Parathyroid adenoma (tissue), 2 donors: ENCODE data around the gene NHERF1.

Experiments
- H2AFZ ChIP-seq: fragments of 300-600 bp; sonication (generic); one replicate; pipeline ENCODE4 v1.7.0; 2017; ENCODE audit warnings: antibody characterized with exemption, mild to moderate bottlenecking
- H3K27ac ChIP-seq: fragments of 300-600 bp; sonication (generic); one replicate; pipeline ENCODE4 v1.7.0; 2017
- H3K27me3 ChIP-seq: fragments of 300-600 bp; sonication (generic); one replicate; pipeline ENCODE4 v1.7.0; 2017; ENCODE audit warnings: low read length; ENCODE audit not compliant: control insufficient read depth, insufficient read depth
- H3K36me3 ChIP-seq: fragments of 300-600 bp; sonication (generic); one replicate; pipeline ENCODE4 v1.7.0; 2017; ENCODE audit warnings: low read length; ENCODE audit not compliant: control insufficient read depth, insufficient read depth
- H3K4me1 ChIP-seq: fragments of 300-600 bp; sonication (generic); one replicate; pipeline ENCODE4 v1.7.0; 2017; ENCODE audit warnings: control low read depth
- H3K4me2 ChIP-seq: fragments of 300-600 bp; sonication (generic); one replicate; pipeline ENCODE4 v1.7.0; 2017; ENCODE audit warnings: low read length
- H3K4me3 ChIP-seq: fragments of 300-600 bp; sonication (generic); one replicate; pipeline ENCODE4 v1.7.0; 2017; ENCODE audit warnings: low read depth, low read length
- H3K79me2 ChIP-seq: fragments of 300-600 bp; sonication (generic); one replicate; pipeline ENCODE4 v1.7.0; 2017; ENCODE audit warnings: control low read depth
- H3K9ac ChIP-seq: fragments of 300-600 bp; sonication (generic); one replicate; pipeline ENCODE4 v1.7.0; 2017; ENCODE audit warnings: mild to moderate bottlenecking
- H3K9me3 ChIP-seq: fragments of 300-600 bp; sonication (generic); one replicate; pipeline ENCODE4 v1.7.0; 2017; ENCODE audit warnings: low read length; ENCODE audit not compliant: control insufficient read depth
- TF ChIP-seq, protein P1 (sequence below): fragments of 300-600 bp; sonication (generic); IDR thresholded peaks from one replicate; pipeline ENCODE4 v1.7.0; 2017; ENCODE audit warnings: antibody characterized with exemption, mild to moderate bottlenecking
- donor health status: primary hyperparathyroidism.

The NHERF1 gene

DNA sequence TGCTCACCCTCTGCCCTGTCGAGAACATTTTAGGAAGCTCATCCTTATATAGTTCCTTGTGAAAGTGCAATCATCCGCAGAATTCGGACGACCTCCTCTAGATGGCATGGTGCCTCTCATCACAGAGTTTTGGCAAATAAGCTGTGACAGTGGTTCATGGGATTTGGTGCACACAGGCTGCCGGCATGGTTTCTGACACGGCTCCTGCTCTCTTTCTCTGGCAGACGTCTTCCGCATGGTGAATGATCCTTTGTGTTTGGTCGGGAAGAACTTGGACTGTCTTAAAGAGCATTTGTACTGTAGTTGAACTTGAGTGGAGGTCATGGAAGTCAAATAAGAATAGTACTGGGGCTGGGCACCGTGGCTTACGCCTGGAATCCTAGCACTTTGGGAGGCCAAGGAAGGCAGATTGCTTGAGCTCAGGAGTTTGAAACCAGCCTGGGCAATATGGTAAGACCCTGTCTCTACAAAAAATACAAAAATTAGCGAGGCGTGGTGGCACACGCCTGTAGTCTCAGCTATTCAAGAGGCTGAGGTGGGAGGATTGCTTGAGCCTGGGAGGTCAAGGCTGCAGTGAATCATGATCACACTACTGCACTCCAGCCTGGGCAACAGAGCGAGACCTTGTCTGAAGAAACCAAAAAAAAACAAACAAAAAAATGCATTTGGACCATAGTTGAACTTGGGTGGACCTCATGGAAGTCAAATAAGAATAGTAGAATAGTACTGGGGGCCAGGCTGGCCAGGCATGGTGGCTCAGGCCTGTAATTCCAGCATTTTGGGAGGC is 62.5 kb downstream of the NHERF1 start:
- Histone ChIP-seq H3K27me3 (no peaks in the 10 kb centered on the region), H3K4me1 (peaks cover 11% of the 10 kb centered on the region), H2AFZ (no peak overlapping the region), H3K27ac (no peak overlapping the region), H3K9ac (no peak overlapping the region), H3K9me3 (no peaks in the 10 kb centered on the region), H3K4me2 (no peak overlapping the region), H3K36me3 (no peaks in the 10 kb centered on the region), H3K4me3 (no peak overlapping the region), H3K79me2 (no peaks in the 10 kb centered on the region)
- TF ChIP-seq, protein P1, sequence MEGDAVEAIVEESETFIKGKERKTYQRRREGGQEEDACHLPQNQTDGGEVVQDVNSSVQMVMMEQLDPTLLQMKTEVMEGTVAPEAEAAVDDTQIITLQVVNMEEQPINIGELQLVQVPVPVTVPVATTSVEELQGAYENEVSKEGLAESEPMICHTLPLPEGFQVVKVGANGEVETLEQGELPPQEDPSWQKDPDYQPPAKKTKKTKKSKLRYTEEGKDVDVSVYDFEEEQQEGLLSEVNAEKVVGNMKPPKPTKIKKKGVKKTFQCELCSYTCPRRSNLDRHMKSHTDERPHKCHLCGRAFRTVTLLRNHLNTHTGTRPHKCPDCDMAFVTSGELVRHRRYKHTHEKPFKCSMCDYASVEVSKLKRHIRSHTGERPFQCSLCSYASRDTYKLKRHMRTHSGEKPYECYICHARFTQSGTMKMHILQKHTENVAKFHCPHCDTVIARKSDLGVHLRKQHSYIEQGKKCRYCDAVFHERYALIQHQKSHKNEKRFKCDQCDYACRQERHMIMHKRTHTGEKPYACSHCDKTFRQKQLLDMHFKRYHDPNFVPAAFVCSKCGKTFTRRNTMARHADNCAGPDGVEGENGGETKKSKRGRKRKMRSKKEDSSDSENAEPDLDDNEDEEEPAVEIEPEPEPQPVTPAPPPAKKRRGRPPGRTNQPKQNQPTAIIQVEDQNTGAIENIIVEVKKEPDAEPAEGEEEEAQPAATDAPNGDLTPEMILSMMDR: no peak

DNA sequence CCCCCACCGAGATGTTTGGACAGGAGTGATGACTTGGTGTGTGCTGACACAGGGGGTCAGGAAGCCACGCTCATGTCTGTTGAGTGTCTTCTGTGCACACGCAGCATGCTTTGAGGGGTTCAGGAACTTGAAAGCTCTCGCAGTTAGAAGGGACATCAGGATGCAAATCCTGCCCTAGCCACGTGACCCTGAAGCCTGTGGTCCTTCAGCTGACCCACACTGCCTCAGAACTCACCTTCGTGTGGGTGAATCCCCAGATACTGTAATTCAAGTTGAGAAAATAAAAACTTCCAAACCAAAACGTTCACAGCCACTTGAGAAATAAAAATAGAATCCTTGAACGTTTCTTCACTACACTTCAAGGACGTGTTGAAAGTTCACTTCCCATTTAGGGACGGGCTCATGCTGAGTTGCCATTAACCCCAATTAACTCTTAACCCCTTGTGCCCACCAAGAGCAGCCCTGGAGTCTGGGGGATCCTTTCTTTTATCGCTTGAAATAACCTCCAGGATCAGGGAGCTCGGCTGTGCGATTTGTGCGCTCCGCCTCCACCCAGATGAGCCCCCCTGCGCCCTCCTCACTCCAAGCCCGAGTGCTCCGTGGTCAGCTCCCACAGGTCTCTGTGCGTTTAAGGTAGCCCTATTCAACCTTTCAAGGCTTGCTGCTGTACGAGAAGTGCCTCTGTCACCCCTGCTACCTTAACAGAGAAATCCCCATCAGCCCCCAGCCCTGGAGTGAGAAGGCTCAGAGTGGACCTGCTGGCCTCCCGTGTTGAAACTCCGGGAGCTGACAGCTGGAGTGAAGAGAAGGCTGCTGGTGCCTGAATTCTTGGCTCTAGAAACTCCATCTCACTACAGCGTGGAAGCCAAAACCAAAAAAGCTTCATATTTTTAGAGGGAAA is 63.9 kb downstream of the NHERF1 start:
- Histone ChIP-seq H3K27ac (no peak overlapping the region), H3K9ac (no peak overlapping the region), H3K36me3 (no peaks in the 10 kb centered on the region), H3K4me3 (no peak overlapping the region), H3K27me3 (no peaks in the 10 kb centered on the region), H3K4me1 (peaks cover 16% of the 10 kb centered on the region), H3K9me3 (no peaks in the 10 kb centered on the region), H3K79me2 (no peaks in the 10 kb centered on the region), H3K4me2 (no peak overlapping the region), H2AFZ (no peak overlapping the region)
- TF ChIP-seq, protein P1: no peak

DNA sequence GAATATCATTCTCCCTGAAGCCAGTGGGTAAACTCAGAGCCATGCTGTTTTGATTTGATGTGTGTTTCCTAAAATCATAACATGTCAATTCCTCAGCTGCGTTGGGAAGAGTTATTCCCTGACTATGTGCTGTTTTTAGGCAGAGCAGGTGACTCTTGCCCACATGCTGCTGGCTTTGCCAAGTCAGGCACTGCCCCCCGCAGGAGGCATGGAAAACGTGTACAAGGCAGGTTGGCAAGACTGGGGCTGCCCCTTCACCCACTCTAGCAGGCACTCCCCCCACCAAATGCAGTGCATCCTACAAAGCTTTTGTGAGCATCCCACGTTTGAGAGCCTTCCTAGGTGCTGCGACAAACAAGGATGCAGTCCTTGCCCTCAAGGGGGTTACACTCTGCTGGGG is 66.0 kb downstream of the NHERF1 start:
- Histone ChIP-seq H3K79me2 (peaks cover 2% of the 10 kb centered on the region), H3K27me3 (no peaks in the 10 kb centered on the region), H3K4me1 (peaks cover 16% of the 10 kb centered on the region), H3K27ac (no peak overlapping the region), H3K4me3 (no peak overlapping the region), H2AFZ (no peak overlapping the region), H3K9me3 (no peaks in the 10 kb centered on the region), H3K36me3 (no peaks in the 10 kb centered on the region), H3K4me2 (no peak overlapping the region), H3K9ac (no peak overlapping the region)
- TF ChIP-seq, protein P1: no peak

DNA sequence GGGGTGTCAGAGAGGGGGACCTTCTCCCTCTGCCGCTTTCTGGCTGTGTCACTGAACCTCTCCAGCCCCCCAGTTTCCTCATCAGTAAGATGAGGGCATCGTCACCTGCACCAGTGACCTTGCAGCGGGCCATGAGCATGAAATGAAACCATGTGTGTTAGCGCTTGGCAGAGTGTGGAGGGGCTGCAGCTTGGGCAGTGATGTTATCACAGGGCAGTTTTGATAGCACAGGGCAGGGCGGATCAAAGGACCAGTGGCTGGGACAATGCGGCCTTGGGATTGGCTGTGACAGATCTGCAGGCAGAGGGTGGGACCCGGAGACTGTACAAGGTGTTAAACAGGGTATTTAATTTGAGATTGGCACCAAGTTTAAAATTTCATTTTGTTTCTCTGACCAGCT is 66.6 kb downstream of the NHERF1 start:
- TF ChIP-seq, protein P1: no peak
- H3K36me3 ChIP-seq: no peaks in the 10 kb centered on the region
- peak overlapping the region; percentile 27 for H3K4me2 ChIP-seq

More for the DNA sequence above, 66.6 kb downstream of the NHERF1 start:
- H3K4me1 ChIP-seq: peaks cover 16% of the 10 kb centered on the region
- no peaks in the 10 kb centered on the region for H3K27me3 ChIP-seq
- no peak overlapping the region for H3K4me3 ChIP-seq
- H3K9ac ChIP-seq: no peak overlapping the region
- no peak overlapping the region for H3K27ac ChIP-seq
- H3K9me3 ChIP-seq: no peaks in the 10 kb centered on the region
- H2AFZ ChIP-seq: no peak overlapping the region
- peaks cover 2% of the 10 kb centered on the region for H3K79me2 ChIP-seq
